BJ (cell line): ENCODE results near the gene GCG. TPM values are rescaled to one million over a fixed set of nuclear protein-coding genes. Genes with fewer than 3 reads are reported as not detected.

Source experiments
- CTCF ChIA-PET: fragments of 350-600 bp; formaldehyde crosslinking; extraction: SDS; loops from one replicate; lab custom pipeline; 2021; ENCODE audit warnings: antibody characterized with exemption, inconsistent platforms; lab: Yijun Ruan, JAX
- POLR2A ChIA-PET: fragments of 300-600 bp; sonication (Branson Sonifier 250); formaldehyde crosslinking; extraction: SDS; loops from one replicate; lab custom pipeline; 2021; ENCODE audit warnings: antibody characterized with exemption; lab: Charles Lee
- DNase-seq: peaks from one replicate; pipeline ENCODE4 v3.0.0-alpha.2; 2011; ENCODE audit warnings: low read depth
- H3K27me3 ChIP-seq: 2 replicates; pipeline ENCODE4 v1.6.0; 2011; ENCODE audit warnings: low read length; ENCODE audit not compliant: control insufficient read depth, insufficient read depth
- H3K36me3 ChIP-seq: 2 replicates; pipeline ENCODE4 v1.5.1; 2011; ENCODE audit warnings: low read length; ENCODE audit not compliant: control insufficient read depth, insufficient read depth
- H3K4me3 ChIP-seq: 2 replicates; pipeline ENCODE4 v1.5.1; 2011; ENCODE audit warnings: low read depth, mild to moderate bottlenecking, control low read depth, low read length
- CTCF ChIP-seq: IDR thresholded peaks from 2 replicates; pipeline ENCODE4 v1.5.1; 2011; ENCODE audit warnings: low read depth, mild to moderate bottlenecking, control low read depth, inconsistent platforms, low read length, moderate library complexity; ENCODE audit not compliant: insufficient read depth
- polyA plus RNA-seq: library from polyadenylated mRNA; depleted of rRNA; stranded (reverse); fragments of >200 nt; gene quantifications from 2 replicates; pipeline ENCODE4 v1.2.3, GENCODE V29; 2011

Gene GCG
- polyA plus RNA-seq, 1 experiment: not detected

DNA sequence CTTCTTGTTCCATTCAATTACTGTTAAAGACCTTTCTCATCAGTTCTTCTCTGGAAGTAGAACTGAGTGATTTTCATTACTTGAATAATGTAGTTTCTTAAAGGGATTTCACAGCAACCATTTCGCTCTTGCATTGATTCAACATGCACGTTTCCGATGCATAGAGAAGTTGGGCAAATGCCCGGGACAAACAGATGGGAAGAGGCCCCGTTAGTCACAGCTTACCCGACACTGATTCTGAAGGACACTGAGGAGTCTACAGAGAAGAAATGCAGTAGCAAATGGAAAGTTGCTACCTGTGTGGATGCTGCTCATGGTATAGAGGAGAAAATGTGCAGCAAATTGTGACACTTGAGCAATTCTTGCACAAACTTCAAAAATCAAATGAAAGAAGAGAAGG is 32.3 kb upstream of the GCG start:
- TF ChIP-seq CTCF: no peak
- peaks cover 20% of the 10 kb centered on the region for H3K36me3 ChIP-seq
- no peaks in the 10 kb centered on the region for H3K27me3 ChIP-seq
- CTCF ChIA-PET: interaction anchor here (2.1 kb wide), 1 partner anchor 117 kb away, joined by 6 read pairs; no protein-coding TSS in a partner anchor
- POLR2A ChIA-PET: no interaction called here
- no peak for DNase-seq
- no peak overlapping the region for H3K4me3 ChIP-seq

GRCh38 chr2:162182395-162182794 is 30.3 kb upstream of the GCG start:
- ChIA-PET POLR2A (no interaction called here), CTCF (interaction anchor here (0.8 to 2.1 kb wide), 5 partner anchors 16 to 119 kb away, joined by 3 to 6 read pairs (median 5); no protein-coding TSS in a partner anchor)
- Histone ChIP-seq H3K4me3 (no peak overlapping the region), H3K27me3 (no peaks in the 10 kb centered on the region), H3K36me3 (peaks cover 21% of the 10 kb centered on the region)
- no peak for TF ChIP-seq CTCF
- no peak for DNase-seq

DNA sequence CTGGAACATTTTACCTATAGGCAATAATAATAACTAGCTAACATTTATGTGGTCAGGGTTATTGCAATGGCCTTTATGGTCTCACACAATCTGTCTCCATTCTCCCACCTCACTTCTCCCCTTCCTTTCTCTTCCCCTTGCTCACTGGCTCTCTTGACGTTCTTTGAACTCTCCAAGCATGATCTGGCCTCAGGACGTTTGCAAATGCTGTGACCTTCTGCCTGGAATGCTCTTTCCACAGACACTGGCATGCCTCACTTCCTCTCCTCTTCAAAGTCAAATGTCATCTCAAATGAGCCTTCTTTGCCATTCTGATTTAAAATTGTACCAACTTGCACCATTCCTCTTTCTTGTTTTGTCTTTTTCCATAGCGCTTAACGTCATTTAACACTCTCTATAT is 25.3 kb upstream of the GCG start:
- CTCF ChIA-PET: interaction anchor here (2.8 kb wide), 1 partner anchor 44 kb away, joined by 9 read pairs; no protein-coding TSS in a partner anchor
- POLR2A ChIA-PET: no interaction called here
- Histone ChIP-seq H3K36me3 (peaks cover 17% of the 10 kb centered on the region), H3K4me3 (no peak overlapping the region), H3K27me3 (no peaks in the 10 kb centered on the region)
- TF ChIP-seq CTCF: no peak
- DNase-seq: no peak

GRCh38 chr2:162175714-162176113 is 23.7 kb upstream of the GCG start:
- DNase-seq: no peak
- H3K36me3 ChIP-seq: peaks cover 16% of the 10 kb centered on the region
- TF ChIP-seq CTCF: no peak
- CTCF ChIA-PET: interaction anchor here (1.1 to 2.8 kb wide), 2 partner anchors 12 to 45 kb away, joined by 3 to 9 read pairs; no protein-coding TSS in a partner anchor
- H3K27me3 ChIP-seq: no peaks in the 10 kb centered on the region
- POLR2A ChIA-PET: no interaction called here
- no peak overlapping the region for H3K4me3 ChIP-seq

DNA sequence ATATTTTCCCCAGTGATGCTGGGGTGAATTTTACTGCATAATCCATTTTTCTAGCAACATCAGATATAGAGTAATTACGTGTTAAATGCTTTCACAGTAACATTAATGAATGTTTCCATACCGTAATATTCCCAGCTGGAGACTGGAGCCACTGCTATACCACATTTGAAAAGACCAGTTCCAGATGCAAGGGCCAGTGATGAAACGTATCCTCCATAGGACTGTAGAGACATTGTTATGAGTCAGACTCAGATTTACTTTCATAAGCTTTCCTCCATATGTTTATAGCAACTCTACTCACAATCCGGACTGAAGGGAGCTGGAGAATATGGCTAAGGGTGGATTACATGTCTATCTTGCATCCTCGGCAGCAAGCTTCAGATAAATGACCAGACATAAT is 22.7 kb upstream of the GCG start:
- no peaks in the 10 kb centered on the region for H3K27me3 ChIP-seq
- H3K4me3 ChIP-seq: no peak overlapping the region
- no peak for TF ChIP-seq CTCF
- no peak for DNase-seq
- peaks cover 11% of the 10 kb centered on the region for H3K36me3 ChIP-seq
- ChIA-PET CTCF (interaction anchor here (1.1 to 2.8 kb wide), 3 partner anchors 13 to 124 kb away, joined by 3 to 9 read pairs (median 4); no protein-coding TSS in a partner anchor), POLR2A (no interaction called here)
